Left colon (tissue), 2 donors: ENCODE results near the gene OTUD5. TPM values are rescaled to one million over a fixed set of nuclear protein-coding genes. Genes with fewer than 3 reads are reported as not detected.

ENCODE experiments used
- ATAC-seq: fragments of 200-7000 bp; cut with Tn5 transposase; one replicate; pipeline ENCODE4 v1.9.1; 2020; ENCODE audit warnings: mild to moderate bottlenecking, moderate library complexity
- DNase-seq, 2 donors: peaks; one replicate each; pipeline ENCODE4 v3.0.0-alpha.2; 2020
- intact Hi-C, 2 donors: fragments of 100-400 bp; cut with DNase I in 1 of 2; cut with micrococcal nuclease in 1 of 2; formaldehyde crosslinking; loops; one replicate each; pipeline versions ENCODE4 v1.11.2 to v1.14.0; 2022; cut with DNase I, micrococcal nuclease
- total RNA-seq, 2 donors: library from RNA; stranded (reverse); fragmentation: NEBNext Ultra II Directional; extraction: Animal tissue kit (Norgen Biotek cat#: 25700); gene quantifications; one replicate each; pipeline ENCODE4 v1.2.1, GENCODE V29; 2021
- donor health status: DM: no; HTN: no; CAD: no.
- donor health status: DM: yes; HTN: yes; CAD: no.

The OTUD5 gene
- total RNA-seq, 2 donors from 2014 or later, result 37.2 to 44.2 TPM

- ATAC-seq (no peak), DNase-seq (no peak)
- intact Hi-C loops, result no loop called here
Observed at GRCh38 chrX:48918301-48918642, 39.1 kb downstream of the OTUD5 start.

- ATAC-seq (peak; percentile 67), DNase-seq (peak; percentile 88 to 90)
- intact Hi-C loops, result no loop called here
Observed at GRCh38 chrX:48917139-48918001, 40.0 kb downstream of the OTUD5 start.

DNA sequence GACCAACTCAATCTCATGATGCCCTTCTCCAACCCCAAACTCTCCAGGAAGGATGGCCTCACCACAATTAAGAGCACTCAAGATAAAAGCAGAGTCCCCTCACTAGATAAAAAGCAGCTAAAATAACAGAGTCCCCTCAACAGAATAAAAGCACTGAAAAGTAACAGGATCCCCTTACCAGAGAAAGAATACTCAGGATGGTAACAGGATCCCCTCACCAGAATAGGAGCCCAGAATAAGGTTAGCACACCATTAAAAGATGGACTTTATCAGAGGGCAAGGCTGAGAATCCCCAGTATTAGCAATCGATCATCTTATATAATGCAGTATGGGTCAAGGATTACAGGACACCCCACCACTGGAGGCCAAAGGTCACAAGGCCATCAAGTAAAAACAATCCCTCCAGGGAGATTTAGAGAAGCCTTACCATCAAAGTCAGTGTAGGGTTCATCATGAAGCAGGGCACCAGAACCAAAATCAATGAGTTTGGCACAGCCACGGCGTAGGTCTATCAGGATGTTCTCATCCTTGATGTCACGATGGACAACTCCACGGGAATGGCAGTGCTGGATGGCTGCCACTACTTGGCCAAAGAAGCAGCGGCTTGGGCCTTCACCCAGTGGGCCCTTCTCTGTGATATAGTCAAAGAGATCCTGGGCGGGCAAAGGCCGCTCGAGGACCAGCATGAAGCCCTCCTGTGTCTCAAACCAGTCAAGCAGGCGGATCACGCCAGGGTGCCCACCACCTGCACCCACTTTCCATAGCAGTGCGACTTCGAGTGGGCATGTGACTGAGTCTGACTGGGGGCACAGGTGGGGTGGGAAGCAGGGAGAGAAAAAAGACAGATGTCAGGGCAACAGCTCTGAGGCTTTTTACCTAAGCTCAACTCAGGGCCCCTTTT, 42.6 kb downstream of the OTUD5 start:
- no peak for DNase-seq
- intact Hi-C loops, result no loop called here
- ATAC-seq, result no peak

DNA sequence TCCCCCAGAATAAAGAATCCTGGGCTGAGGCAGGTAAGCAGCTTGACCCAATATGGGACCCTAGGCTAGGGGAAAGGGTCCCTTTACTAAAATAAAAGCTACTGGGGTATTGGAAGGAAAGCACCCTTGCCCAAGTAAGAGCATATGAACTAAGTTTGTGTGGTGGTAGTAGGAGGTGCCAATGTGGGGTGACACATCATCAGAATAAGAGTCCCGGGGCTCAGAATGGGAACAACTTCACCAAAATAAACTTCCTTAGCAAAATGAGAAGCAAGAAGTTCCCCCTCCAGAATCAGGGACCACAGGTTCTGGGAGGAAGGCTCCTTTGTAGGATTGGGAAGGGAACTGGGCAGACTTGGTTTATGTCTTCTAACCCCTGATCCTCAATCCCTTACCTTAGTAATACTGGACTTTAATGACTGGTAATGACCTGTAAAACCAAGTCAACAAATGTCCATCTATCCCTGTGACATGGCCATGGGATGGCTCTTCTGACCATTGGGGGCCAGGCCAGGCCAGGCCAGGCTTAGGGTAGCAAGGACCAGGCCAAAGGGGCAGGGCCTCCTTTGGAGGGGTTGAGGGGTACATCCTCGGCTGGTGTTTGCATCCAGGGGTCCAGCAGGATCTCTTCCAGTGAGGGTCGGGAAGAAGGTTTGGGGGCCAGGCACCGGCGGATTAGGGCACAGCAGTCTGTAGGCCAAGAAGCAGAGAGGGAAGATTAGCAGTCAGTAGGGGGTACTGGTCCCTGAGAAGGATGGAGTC, 43.6 kb downstream of the OTUD5 start:
- ATAC-seq (no peak), DNase-seq (no peak)
- intact Hi-C loops, result no loop called here

- intact Hi-C loops, result no loop called here
- DNase-seq (peak; percentile 81 to 86), ATAC-seq (peak; percentile 85)
Observed at GRCh38 chrX:48911412-48912182, 45.8 kb downstream of the OTUD5 start, which contains the start of gene SLC35A2. TSS of gene SLC35A2 (minus strand) at chrX:48911646. CDS start at chrX:48911636, 10 bp downstream.

DNA sequence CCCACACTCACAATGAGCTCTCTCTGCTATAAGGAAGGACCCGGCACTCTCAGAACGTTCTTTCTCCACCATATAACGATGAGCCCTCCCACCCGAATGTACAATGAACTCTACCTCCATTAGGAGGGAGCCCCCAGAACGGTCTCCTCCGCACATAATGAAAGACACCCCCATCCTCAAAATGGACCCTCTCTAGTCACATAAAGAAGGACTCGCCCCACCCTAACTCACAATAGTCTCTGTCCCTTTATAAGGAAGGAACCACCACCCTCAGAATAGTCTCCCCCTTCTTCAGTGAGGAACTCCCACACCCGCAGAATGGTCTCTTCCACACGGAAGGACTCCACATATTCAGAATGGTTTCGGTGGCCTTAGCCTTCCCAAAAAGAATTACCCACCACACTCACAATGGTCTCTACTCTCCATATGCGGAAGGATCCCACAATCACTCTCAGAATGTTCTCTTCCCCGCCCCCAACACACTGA, 46.4 kb downstream of the OTUD5 start:
- DNase-seq (no peak), ATAC-seq (peak; percentile 15)
- intact Hi-C loops, result no loop called here

GRCh38 chrX:48909703-48910294, 47.6 kb downstream of the OTUD5 start:
- no peak for ATAC-seq
- intact Hi-C loops, result no loop called here
- DNase-seq, result no peak

- ATAC-seq, result no peak
- intact Hi-C loops, result no loop called here
- DNase-seq, result no peak
Observed at GRCh38 chrX:48908600-48908999, 48.8 kb downstream of the OTUD5 start.

- intact Hi-C loops, result no loop called here
- no peak for DNase-seq
Observed at GRCh38 chrX:48905090-48905790, 52.2 kb downstream of the OTUD5 start.

DNA sequence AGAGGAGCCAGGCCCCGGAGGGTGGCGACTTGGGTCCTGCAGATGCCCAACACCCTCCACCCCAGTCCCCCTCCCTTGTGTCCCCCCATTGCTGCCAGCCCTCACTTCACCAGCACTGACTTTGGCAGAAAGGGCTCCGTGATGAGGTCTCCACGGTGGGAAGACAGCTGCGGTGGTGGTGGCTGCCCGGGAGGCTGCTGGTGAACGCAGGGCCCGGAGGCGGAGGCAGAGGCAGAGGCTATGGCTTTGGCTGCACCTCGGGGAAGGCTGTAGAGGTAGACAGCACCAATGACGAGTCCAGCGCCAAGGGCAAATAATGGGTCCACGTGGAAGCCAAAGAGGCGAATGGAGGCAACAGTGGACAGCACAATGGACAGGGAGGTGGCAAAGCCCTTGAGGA, 52.8 kb downstream of the OTUD5 start:
- ATAC-seq, result no peak
- DNase-seq, result no peak
- intact Hi-C loops, result no loop called here

More at GRCh38 chrX:48905090-48905790, 52.2 kb downstream of the OTUD5 start:
- no peak for ATAC-seq

DNA sequence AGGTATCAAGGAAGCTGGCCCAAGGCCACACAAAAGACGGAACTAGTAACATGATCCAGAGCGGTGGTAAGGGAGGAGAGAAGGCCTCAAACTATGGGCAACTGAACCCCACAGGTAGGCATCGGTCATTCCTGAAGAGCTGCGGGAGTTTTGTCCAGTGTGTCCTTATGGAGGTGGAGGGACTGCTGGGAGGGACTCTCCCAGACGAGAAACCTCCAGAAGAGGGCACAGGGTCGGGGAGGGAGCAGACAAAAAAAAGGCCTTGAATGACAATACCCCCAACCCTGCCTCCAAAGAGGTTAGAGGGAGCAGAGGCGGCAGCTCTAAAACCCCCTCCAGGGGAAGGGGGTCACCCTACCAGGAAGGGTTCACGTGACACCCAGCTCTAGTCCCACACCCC, 53.2 kb downstream of the OTUD5 start:
- intact Hi-C loops, result no loop called here
- ATAC-seq (no peak), DNase-seq (no peak)

DNA sequence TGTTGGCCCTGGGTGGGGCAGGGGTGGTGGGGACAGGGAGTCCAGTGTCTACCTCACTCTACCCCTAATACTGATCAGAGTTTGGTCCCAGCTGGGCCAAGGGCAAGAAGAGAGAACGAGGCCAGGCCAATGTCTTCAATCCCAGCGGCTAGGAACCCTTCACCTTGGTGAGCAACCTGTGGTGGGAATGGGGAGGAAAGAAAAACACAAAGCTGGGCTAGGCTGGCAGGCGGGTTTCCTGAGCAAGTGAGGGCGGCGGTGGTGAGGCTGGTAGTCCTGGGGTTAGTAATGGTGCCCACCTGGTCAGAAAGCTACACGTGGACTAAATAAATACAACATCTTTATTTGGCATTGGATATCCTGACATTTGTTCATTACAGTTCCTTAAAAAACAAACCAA, 54.1 kb downstream of the OTUD5 start:
- DNase-seq, result no peak
- ATAC-seq, result no peak
- intact Hi-C loops, result no loop called here

DNA sequence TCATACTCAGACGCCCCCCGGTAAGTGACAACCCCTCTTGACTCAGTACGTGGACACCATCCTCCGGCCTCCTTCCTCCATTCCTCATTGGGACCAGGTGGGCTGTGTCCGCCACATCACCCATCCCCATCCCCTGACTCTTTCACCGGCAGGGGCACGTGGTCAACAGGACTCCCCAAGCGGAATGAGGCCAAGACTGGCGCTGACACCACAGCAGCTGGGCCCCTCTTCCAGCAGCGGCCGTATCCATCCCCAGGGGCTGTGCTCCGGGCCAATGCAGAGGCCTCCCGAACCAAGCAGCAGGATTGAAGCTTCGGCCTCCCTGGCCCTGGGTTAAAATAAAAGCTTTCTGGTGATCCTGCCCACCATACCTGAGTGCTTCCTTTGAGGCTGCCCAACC, 54.6 kb downstream of the OTUD5 start:
- ATAC-seq (no peak), DNase-seq (no peak)
- intact Hi-C loops, result no loop called here

DNA sequence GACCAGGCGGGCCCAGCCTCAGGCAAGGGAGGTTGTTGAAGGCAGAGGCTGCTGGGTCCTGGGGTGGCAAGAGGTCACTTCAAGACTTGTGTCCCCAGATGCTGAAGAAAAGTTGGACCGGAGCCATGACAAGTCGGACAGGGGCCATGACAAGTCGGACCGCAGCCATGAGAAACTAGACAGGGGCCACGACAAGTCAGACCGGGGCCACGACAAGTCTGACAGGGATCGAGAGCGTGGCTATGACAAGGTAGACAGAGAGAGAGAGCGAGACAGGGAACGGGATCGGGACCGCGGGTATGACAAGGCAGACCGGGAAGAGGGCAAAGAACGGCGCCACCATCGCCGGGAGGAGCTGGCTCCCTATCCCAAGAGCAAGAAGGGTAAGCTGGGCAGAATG, 55.3 kb downstream of the OTUD5 start:
- DNase-seq (no peak), ATAC-seq (no peak)
- intact Hi-C loops, result no loop called here

GRCh38 chrX:48901069-48901468, 56.3 kb downstream of the OTUD5 start:
- intact Hi-C loops, result no loop called here
- DNase-seq (no peak), ATAC-seq (no peak)

DNA sequence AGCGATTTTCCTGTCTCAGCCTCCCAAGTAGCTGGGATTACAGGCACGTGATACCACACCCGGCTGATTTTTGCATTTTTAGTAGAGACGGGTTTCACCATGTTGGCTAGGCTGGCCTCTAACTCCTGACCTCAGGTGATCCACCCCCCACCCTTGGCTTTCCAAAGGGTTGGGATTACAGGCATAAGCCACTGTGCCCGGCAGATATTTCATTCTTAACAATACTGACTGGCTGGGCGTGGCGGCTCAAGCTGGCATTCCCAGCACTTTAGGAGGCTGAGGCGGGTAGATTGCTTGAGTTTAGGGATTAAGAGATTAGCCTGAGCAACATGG, 58.4 kb downstream of the OTUD5 start:
- DNase-seq (no peak), ATAC-seq (no peak)
- intact Hi-C loops, result no loop called here

GRCh38 chrX:48897625-48898306, 59.6 kb downstream of the OTUD5 start, which contains the start of the genes PQBP1 and TIMM17B:
TSS of gene PQBP1 (plus strand) at chrX:48897930. CDS start at chrX:48898510, 580 bp downstream.
TSS of gene TIMM17B (minus strand) at chrX:48897768. CDS start at chrX:48897749, 19 bp downstream.
- DNase-seq (peak; percentile 88 to 93), ATAC-seq (peak; percentile 90)
- intact Hi-C loops, result no loop called here
